ENCODE results near the gene TOMM6. TPM values are rescaled to one million over a fixed set of nuclear protein-coding genes. Genes with fewer than 3 reads are reported as not detected.

TOMM6 gene
- total RNA-seq, 1 experiment from 2014 or later: 239 TPM

- no peaks in the 10 kb centered on the region for H3K27me3 ChIP-seq (ENCODE audit: insufficient read depth, low read length)
- no peak overlapping the region for H2BK20ac ChIP-seq (ENCODE audit: low read depth, low read length, poor library complexity, severe bottlenecking)
- no peak overlapping the region for H3K4ac ChIP-seq (ENCODE audit: low read depth, low read length)
- H3K9ac ChIP-seq (ENCODE audit: extremely low read depth, insufficient read length, low read length): no peak overlapping the region
- H3K23me2 ChIP-seq (ENCODE audit: insufficient read length, low read depth, low read length, poor library complexity, severe bottlenecking): no peaks in the 10 kb centered on the region
- no peaks in the 10 kb centered on the region for H3K9me3 ChIP-seq (ENCODE audit: control insufficient read depth, low read depth, low read length)
- H3K27ac Mint-ChIP-seq: no peak overlapping the region
- DNase-seq: no peak
- H2BK5ac ChIP-seq (ENCODE audit: insufficient read length, low read length): no peak overlapping the region
- no CpG with 5 or more reads among the region's 20 CpGs for WGBS (ENCODE audit: extremely low coverage, insufficient read length, low lambda C conversion rate)
- peaks cover 5 to 9% of the 10 kb centered on the region in 2 experiments for H3K4me1 Mint-ChIP-seq
- TF ChIP-seq, protein P1, sequence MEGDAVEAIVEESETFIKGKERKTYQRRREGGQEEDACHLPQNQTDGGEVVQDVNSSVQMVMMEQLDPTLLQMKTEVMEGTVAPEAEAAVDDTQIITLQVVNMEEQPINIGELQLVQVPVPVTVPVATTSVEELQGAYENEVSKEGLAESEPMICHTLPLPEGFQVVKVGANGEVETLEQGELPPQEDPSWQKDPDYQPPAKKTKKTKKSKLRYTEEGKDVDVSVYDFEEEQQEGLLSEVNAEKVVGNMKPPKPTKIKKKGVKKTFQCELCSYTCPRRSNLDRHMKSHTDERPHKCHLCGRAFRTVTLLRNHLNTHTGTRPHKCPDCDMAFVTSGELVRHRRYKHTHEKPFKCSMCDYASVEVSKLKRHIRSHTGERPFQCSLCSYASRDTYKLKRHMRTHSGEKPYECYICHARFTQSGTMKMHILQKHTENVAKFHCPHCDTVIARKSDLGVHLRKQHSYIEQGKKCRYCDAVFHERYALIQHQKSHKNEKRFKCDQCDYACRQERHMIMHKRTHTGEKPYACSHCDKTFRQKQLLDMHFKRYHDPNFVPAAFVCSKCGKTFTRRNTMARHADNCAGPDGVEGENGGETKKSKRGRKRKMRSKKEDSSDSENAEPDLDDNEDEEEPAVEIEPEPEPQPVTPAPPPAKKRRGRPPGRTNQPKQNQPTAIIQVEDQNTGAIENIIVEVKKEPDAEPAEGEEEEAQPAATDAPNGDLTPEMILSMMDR (conservative IDR thresholded peaks at IDR 0.05): no peak
- no peak overlapping the region for H3K27ac ChIP-seq (ENCODE audit: insufficient read length, low read depth, low read length)
- peaks cover 10% of the 10 kb centered on the region; the same call in 1 of the 2 replicates for H3K27me3 Mint-ChIP-seq (ENCODE audit: low read depth)
- H2AK5ac ChIP-seq (ENCODE audit: insufficient read length, low read length): no peak overlapping the region
- no peak overlapping the region for H3T11ph ChIP-seq (ENCODE audit: low read length)
- H2BK15ac ChIP-seq (ENCODE audit: low read depth, low read length): no peak overlapping the region
- no peaks in the 10 kb centered on the region; a peak in 1 of 7 replicates for H3K36me3 Mint-ChIP-seq (ENCODE audit: insufficient read depth in 1 of 3, low read depth in 3 of 3)
- no peak overlapping the region for H2AFZ ChIP-seq (ENCODE audit: low read length)
- H3K18ac ChIP-seq (ENCODE audit: insufficient read length, low read depth, low read length): no peak overlapping the region
- no peak overlapping the region for H4K91ac ChIP-seq (ENCODE audit: insufficient read length, low read depth, low read length)
- no peak overlapping the region for H3K56ac ChIP-seq (ENCODE audit: insufficient read length, low read depth, low read length)
- peak overlapping the region; percentile 8; the same call in 1 of the 2 replicates for H3K14ac ChIP-seq (ENCODE audit: insufficient read depth, low read length)
- H3K9me3 Mint-ChIP-seq: no peaks in the 10 kb centered on the region
- no peaks in the 10 kb centered on the region for H3K4me1 ChIP-seq (ENCODE audit: insufficient read depth, low read length)
- H2BK120ac ChIP-seq (ENCODE audit: low read depth, low read length, poor library complexity, severe bottlenecking): no peak overlapping the region
- no peaks in the 10 kb centered on the region for H3K79me1 ChIP-seq (ENCODE audit: insufficient read depth, low read depth, low read length, poor library complexity, severe bottlenecking)
- H4K20me1 ChIP-seq (ENCODE audit: control insufficient read depth, insufficient read depth, insufficient read length): no peaks in the 10 kb centered on the region
- H4K5ac ChIP-seq (ENCODE audit: insufficient read length, low read depth, low read length): no peak overlapping the region
- no peaks in the 10 kb centered on the region for H3K79me2 ChIP-seq (ENCODE audit: insufficient read depth, low read length)
- no peak overlapping the region for H2BK12ac ChIP-seq (ENCODE audit: insufficient read length, low read depth, low read length)
- no peak overlapping the region for H3K4me3 Mint-ChIP-seq
- H4K8ac ChIP-seq (replicated peaks; ENCODE audit: insufficient read length, low read depth, low read length): no peak overlapping the region
- no peak overlapping the region for H3K4me2 ChIP-seq (ENCODE audit: insufficient read depth, insufficient read length, low read length)
- H3K23ac ChIP-seq (ENCODE audit: insufficient read length, low read depth, low read length): no peak overlapping the region
Measured at GRCh38 chr6:41741625-41742490, 45.6 kb upstream of the TOMM6 start.
